GM12878 (cell line): ENCODE data around the gene DXO. TPM values are rescaled to one million over a fixed set of nuclear protein-coding genes. Genes with fewer than 3 reads are reported as not detected.

Source experiments
- ATAC-seq: fragments of 200-7000 bp; cut with Tn5 transposase; 3 replicates; pipeline ENCODE4 v1.9.1; 2020; ENCODE audit warnings: mild to moderate bottlenecking, moderate library complexity
- BruUV-seq: library from RNA; stranded (reverse); fragments of 400-500 nt; replicated peaks from 2 replicates; lab custom pipeline; 2021; lab: Mats Ljungman, UMichigan
- CTCF ChIA-PET: fragments of 300-600 bp; sonication (Branson Sonifier 250); formaldehyde crosslinking; extraction: SDS; loops from one replicate; lab custom pipeline; 2021; ENCODE audit warnings: inconsistent platforms; lab: Yijun Ruan, JAX
- POLR2A ChIA-PET: fragments of 350-600 bp; formaldehyde crosslinking; extraction: SDS; loops from one replicate; lab custom pipeline; 2021; ENCODE audit warnings: inconsistent platforms; lab: Charles Lee
- RAD21 ChIA-PET: fragments of 300-600 bp; sonication (Branson Sonifier 250); formaldehyde crosslinking; loops from one replicate; lab custom pipeline; 2023; ENCODE audit warnings: antibody characterized with exemption; ENCODE audit not compliant: unreplicated experiment; lab: Charles Lee
- SMC1A ChIA-PET: fragments of 300-600 bp; sonication (Branson Sonifier 250); formaldehyde crosslinking; loops from one replicate; lab custom pipeline; 2023; ENCODE audit not compliant: unreplicated experiment, uncharacterized antibody; lab: Charles Lee
- DNase-seq: peaks from one replicate; pipeline ENCODE4 v3.0.0-alpha.2; 2011; ENCODE audit warnings: low read depth, low spot score
- FAIRE-seq: peaks from 3 replicates; lab custom pipeline; 2011; peaks lifted over from hg19 to GRCh38; lab: Jason Lieb, UNC
- H2AFZ ChIP-seq: 2 replicates; pipeline ENCODE4 v1.6.0; 2011; ENCODE audit warnings: low read depth, low read length, control low read depth; ENCODE audit not compliant: control insufficient read depth
- H3K27ac ChIP-seq: 2 replicates; pipeline ENCODE4 v1.5.1; 2011; ENCODE audit warnings: control low read depth; ENCODE audit not compliant: control insufficient read depth, insufficient read depth
- H3K27me3 ChIP-seq, 2 experiments: replicated peaks in 1 of 2; 2 replicates each; pipeline versions ENCODE4 v1.6.0 to v1.6.1; 2011; ENCODE audit warnings: low read length in 1 of 2; ENCODE audit not compliant: control insufficient read depth in 2 of 2, insufficient read depth in 2 of 2
- H3K36me3 ChIP-seq, 2 experiments: 2 replicates each; pipeline ENCODE4 v1.5.1; 2011; ENCODE audit warnings: low read length in 1 of 2; ENCODE audit not compliant: control insufficient read depth in 2 of 2, insufficient read depth in 2 of 2
- H3K4me1 ChIP-seq: 2 replicates; pipeline ENCODE4 v1.6.1; 2011; ENCODE audit warnings: mild to moderate bottlenecking, low read length, moderate library complexity, mixed read lengths; ENCODE audit not compliant: control insufficient read depth, insufficient read depth
- H3K4me2 ChIP-seq: 2 replicates; pipeline ENCODE4 v1.6.0; 2011; ENCODE audit warnings: control low read depth; ENCODE audit not compliant: control insufficient read depth, insufficient read depth
- H3K4me3 ChIP-seq: fragments of 200-600 bp; sonication (generic); 2 replicates; pipeline ENCODE4 v1.5.1; 2016
- H3K79me2 ChIP-seq: 2 replicates; pipeline ENCODE4 v1.6.0; 2011; ENCODE audit warnings: low read length; ENCODE audit not compliant: control insufficient read depth, insufficient read depth
- H3K9ac ChIP-seq: 2 replicates; pipeline ENCODE4 v1.8.0; 2011; ENCODE audit warnings: low read length, control low read depth, mixed read lengths; ENCODE audit not compliant: control insufficient read depth, insufficient read depth
- H3K9me3 ChIP-seq: replicated peaks from 3 replicates; pipeline ENCODE4 v1.5.1; 2011; ENCODE audit warnings: mild to moderate bottlenecking, low read length; ENCODE audit not compliant: control insufficient read depth, insufficient read depth
- H4K20me1 ChIP-seq: 2 replicates; pipeline ENCODE4 v1.6.0; 2011; ENCODE audit not compliant: control insufficient read depth, insufficient read depth
- BCL3 ChIP-seq: IDR thresholded peaks from 2 replicates; pipeline ENCODE4 v1.6.1; 2011; ENCODE audit warnings: borderline replicate concordance, low read depth, mild to moderate bottlenecking, moderate library complexity, low read length; ENCODE audit not compliant: insufficient read depth, poor library complexity, severe bottlenecking
- E2F4 ChIP-seq: IDR thresholded peaks from 2 replicates; pipeline ENCODE4 v1.6.1; 2012; ENCODE audit warnings: low read depth, low read length, improper control_type of control experiment
- FOXM1 ChIP-seq: IDR thresholded peaks from 2 replicates; pipeline ENCODE4 v1.6.1; 2012; ENCODE audit warnings: low read depth, mild to moderate bottlenecking, inconsistent platforms, low read length, moderate library complexity
- KLF5 ChIP-seq: fragments of 450-650 bp; IDR thresholded peaks from 2 replicates; pipeline ENCODE4 v1.6.1; 2014; ENCODE audit warnings: mild to moderate bottlenecking; ENCODE audit not compliant: partially characterized antibody
- PKNOX1 ChIP-seq: fragments of 450-650 bp; IDR thresholded peaks from 2 replicates; pipeline ENCODE4 v1.6.1; 2016; ENCODE audit warnings: mild to moderate bottlenecking
- POLR2A ChIP-seq: IDR thresholded peaks from 2 replicates; pipeline ENCODE4 v1.6.1; 2011; ENCODE audit warnings: low read depth, mild to moderate bottlenecking, low read length
- SMAD1 ChIP-seq: fragments of 450-650 bp; IDR thresholded peaks from 2 replicates; pipeline ENCODE4 v1.6.1; 2018; ENCODE audit warnings: mild to moderate bottlenecking, low read depth; ENCODE audit not compliant: partially characterized antibody
- ZNF384 ChIP-seq: IDR thresholded peaks from 2 replicates; pipeline ENCODE4 v1.6.1; 2012; ENCODE audit warnings: low read depth, mild to moderate bottlenecking, low read length, improper control_type of control experiment, borderline replicate concordance
- WGBS: methylation state at CpG from one replicate; pipeline ENCODE4 v1.1.6; 2016; ENCODE audit warnings: low lambda C conversion rate; ENCODE audit not compliant: insufficient replicate concordance, insufficient coverage; ENCODE audit errors: missing lambda C conversion rate; 5-methylcytosine and 5-hydroxymethylcytosine counted together
- in situ Hi-C: fragments of 300-500 bp; cut with MboI; formaldehyde crosslinking; loops from 9 replicates; pipeline ENCODE4 v1.14.3; 2018; ENCODE audit warnings: mixed read lengths
- intact Hi-C: fragments of 100-400 bp; cut with micrococcal nuclease; formaldehyde crosslinking; loops from one replicate; pipeline ENCODE4 v1.14.2; 2022; ENCODE audit not compliant: unreplicated experiment
- polyA plus RNA-seq, 11 experiments: library from polyadenylated mRNA; depleted of rRNA in 4 of 11; unstranded in 6 of 11; stranded (reverse) in 5 of 11; fragments of >200 nt; fragmentation: Nextera tagmentation in 4 of 11; fragmentation: Illumina TruSeq in 1 of 11; extraction: Ambion mirVana in 4 of 11; extraction: Trizol in 1 of 11; gene quantifications; 1 replicate in 1 of 11; 2 replicates in 10 of 11; pipeline versions ENCODE4 v1.2.1 to v1.2.3, GENCODE V29; 2011 to 2016; ENCODE audit warnings: inconsistent platforms in 2 of 11, missing spikeins in 2 of 11, low read depth in 1 of 11
- total RNA-seq, 4 experiments: library from RNA; depleted of rRNA in 3 of 4; stranded (reverse); fragments of >200 nt in 3 of 4; fragmentation: Illumina TruSeq in 1 of 4; extraction: Trizol in 1 of 4; gene quantifications; 2 replicates each; pipeline versions ENCODE4 v1.2.1 to v1.2.3, GENCODE V29; 2013 to 2021

Gene DXO
- total and polyA plus RNA-seq, 10 of the 15 experiments (the other 5 are each of a cell fraction or from before 2014, with no cell fraction given): 4.5 to 21.4 (median 16.3) TPM

GRCh38 chr6:31966506-31966905 is 5.4 kb downstream of the DXO start (continued):
- no peak for TF ChIP-seq SMAD1
- no peak for TF ChIP-seq ZNF384

GRCh38 chr6:31965700-31966099 is 6.2 kb downstream of the DXO start:
- Histone ChIP-seq H3K9ac (no peak overlapping the region), H3K4me1 (peaks cover 5% of the 10 kb centered on the region; the same call in 1 of the 2 replicates)
- no TSS peak for BruUV-seq
- TF ChIP-seq FOXM1: no peak
- TF ChIP-seq POLR2A: 0 out of 2 replicates have a peak, but pooled peaks have one; percentile 25
- TF ChIP-seq, all 136 proteins: peak for 1
- peaks cover 26 to 29% of the 10 kb centered on the region in 2 experiments for H3K36me3 ChIP-seq
- in situ Hi-C loops: no loop called here
- no peak overlapping the region for H3K4me2 ChIP-seq
- peaks cover 3% of the 10 kb centered on the region for H3K79me2 ChIP-seq
- SMC1A ChIA-PET: interaction anchor here (0.6 kb wide), 2 partner anchors 327 to 391 kb away, joined by 3 read pairs; no protein-coding TSS in a partner anchor
- 89% methylated on average over 13 of the region's 13 CpGs for WGBS
- CTCF ChIA-PET: no interaction called here
- intact Hi-C loops: no loop called here
- DNase-seq (no peak), ATAC-seq (no peak), FAIRE-seq (no peak)
- no peaks in the 10 kb centered on the region for H4K20me1 ChIP-seq
- POLR2A ChIA-PET: no interaction called here
- H3K27ac ChIP-seq: no peak overlapping the region
- no peaks in the 10 kb centered on the region for H3K9me3 ChIP-seq
- H3K4me3 ChIP-seq: no peak overlapping the region
- no peaks in the 10 kb centered on the region for H3K27me3 ChIP-seq
- RAD21 ChIA-PET: no interaction called here
- no peak overlapping the region for H2AFZ ChIP-seq

- Histone ChIP-seq H3K9me3 (no peaks in the 10 kb centered on the region), H3K79me2 (peaks cover 15% of the 10 kb centered on the region), H3K4me2 (no peak overlapping the region), H3K36me3 (peaks cover 25% of the 10 kb centered on the region in 2 experiments), H3K9ac (no peak overlapping the region), H3K4me3 (no peak overlapping the region), H3K27me3 (no peaks in the 10 kb centered on the region), H3K4me1 (peaks cover 11% of the 10 kb centered on the region), H3K27ac (no peak overlapping the region), H2AFZ (no peak overlapping the region), H4K20me1 (no peaks in the 10 kb centered on the region)
- TF ChIP-seq E2F4: no peak
- TF ChIP-seq KLF5: no peak
- no peak for TF ChIP-seq PKNOX1
- TF ChIP-seq BCL3: peak; percentile 65
- ATAC-seq (no peak), DNase-seq (no peak), FAIRE-seq (no peak)
- 96% methylated on average over 19 of the region's 19 CpGs for WGBS
- in situ Hi-C loops (no loop called here), intact Hi-C loops (no loop called here)
- POLR2A ChIA-PET: no interaction called here
- RAD21 ChIA-PET: no interaction called here
- SMC1A ChIA-PET: no interaction called here
- no TSS peak for BruUV-seq
- CTCF ChIA-PET: no interaction called here
Observed at GRCh38 chr6:31963921-31964320, 8.0 kb downstream of the DXO start.
